ENCODE results near the gene SLC9C2.

GRCh38 chr1:173572201-173572873 is 30.5 kb downstream of the SLC9C2 start:
- TF ChIP-seq CTCF (IDR thresholded peaks at IDR 0.05; ENCODE audit: insufficient read depth, low read length, poor library complexity, severe bottlenecking) (no peak), EZH2phosphoT487 (conservative IDR thresholded peaks at IDR 0.05; ENCODE audit: low read length) (no peak)
